Fibroblast of lung (primary cell): ENCODE data around the gene GPN1. TPM values are rescaled to one million over a fixed set of nuclear protein-coding genes. Genes with fewer than 3 reads are reported as not detected.

Source experiments
- DNase-seq, 2 donors: peaks; one replicate each; pipeline versions ENCODE4 v3.0.0 to v3.0.0-alpha.2; 2010; ENCODE audit warnings: low read depth in 2 of 2
- H2AFZ ChIP-seq: 2 replicates; pipeline ENCODE4 v1.5.1; 2012; ENCODE audit warnings: low read length, control low read depth, inconsistent platforms
- H3K27ac ChIP-seq: 2 replicates; pipeline ENCODE4 v1.5.1; 2011; ENCODE audit warnings: low read length, control low read depth; ENCODE audit not compliant: insufficient read depth
- H3K27me3 ChIP-seq: 2 replicates; pipeline ENCODE4 v1.5.1; 2011; ENCODE audit warnings: mild to moderate bottlenecking, low read length; ENCODE audit not compliant: control insufficient read depth, insufficient read depth
- H3K36me3 ChIP-seq: 2 replicates; pipeline ENCODE4 v1.5.1; 2011; ENCODE audit warnings: low read length; ENCODE audit not compliant: control insufficient read depth, insufficient read depth
- H3K4me1 ChIP-seq: 2 replicates; pipeline ENCODE4 v1.5.1; 2011; ENCODE audit warnings: low read length; ENCODE audit not compliant: control insufficient read depth, insufficient read depth; ENCODE audit errors: extremely low read depth
- H3K4me2 ChIP-seq: 2 replicates; pipeline ENCODE4 v1.5.1; 2011; ENCODE audit warnings: low read length, control low read depth; ENCODE audit not compliant: insufficient read depth; ENCODE audit errors: extremely low read depth
- H3K4me3 ChIP-seq, 4 experiments: fragments of 200-600 bp in 1 of 4; sonication (generic) in 1 of 4; replicated peaks in 1 of 4; 2 replicates each; pipeline ENCODE4 v1.5.1; 2011 to 2016; ENCODE audit warnings: low read length in 4 of 4, low read depth in 3 of 4, mild to moderate bottlenecking in 3 of 4, control low read depth in 2 of 4, inconsistent platforms in 1 of 4, mixed read lengths in 1 of 4; ENCODE audit not compliant: insufficient read depth in 1 of 4; ENCODE audit errors: control extremely low read depth in 1 of 4
- H3K79me2 ChIP-seq: 2 replicates; pipeline ENCODE4 v1.5.1; 2012; ENCODE audit warnings: mild to moderate bottlenecking, low read length, inconsistent platforms; ENCODE audit not compliant: control insufficient read depth, insufficient read depth
- H3K9ac ChIP-seq: 2 replicates; pipeline ENCODE4 v1.5.1; 2011; ENCODE audit warnings: mild to moderate bottlenecking, low read length, control low read depth; ENCODE audit not compliant: insufficient read depth
- H3K9me3 ChIP-seq: 2 replicates; pipeline ENCODE4 v1.5.1; 2012; ENCODE audit warnings: low read depth, low read length; ENCODE audit not compliant: control insufficient read depth, insufficient read depth
- H4K20me1 ChIP-seq: 2 replicates; pipeline ENCODE4 v1.5.1; 2011; ENCODE audit warnings: low read length; ENCODE audit not compliant: control insufficient read depth, insufficient read depth; ENCODE audit errors: extremely low read depth
- EZH2 ChIP-seq: IDR thresholded peaks from 2 replicates; pipeline ENCODE4 v1.5.1; 2012; ENCODE audit warnings: low read length, control low read depth, mild to moderate bottlenecking; ENCODE audit errors: missing control alignments
- polyA plus RNA-seq, 2 donors: library from polyadenylated mRNA; depleted of rRNA in 1 of 2; stranded (reverse) in 1 of 2; unstranded in 1 of 2; fragments of >200 nt; gene quantifications; 2 replicates each; pipeline ENCODE4 v1.2.1, GENCODE V29; 2011 to 2012; ENCODE audit warnings: missing spikeins in 1 of 2
- total RNA-seq: library from RNA; depleted of rRNA; stranded (reverse); fragments of >200 nt; gene quantifications from 2 replicates; pipeline ENCODE4 v1.2.1, GENCODE V29; 2014
- TF ChIP-seq, protein P1 (sequence below), 2 donors: IDR thresholded peaks in 1 of 2; conservative IDR thresholded peaks in 1 of 2; 1 replicate in 1 of 2; 2 replicates in 1 of 2; pipeline ENCODE4 v1.5.1; 2011 to 2012; ENCODE audit warnings: low read length in 2 of 2, control low read depth in 1 of 2, inconsistent platforms in 1 of 2, low read depth in 1 of 2, mild to moderate bottlenecking in 1 of 2

Gene GPN1
- total and polyA plus RNA-seq, 2 donors (not counting 1 experiment from before 2014, with no cell fraction given), result 34.5 to 60.9 TPM

DNA sequence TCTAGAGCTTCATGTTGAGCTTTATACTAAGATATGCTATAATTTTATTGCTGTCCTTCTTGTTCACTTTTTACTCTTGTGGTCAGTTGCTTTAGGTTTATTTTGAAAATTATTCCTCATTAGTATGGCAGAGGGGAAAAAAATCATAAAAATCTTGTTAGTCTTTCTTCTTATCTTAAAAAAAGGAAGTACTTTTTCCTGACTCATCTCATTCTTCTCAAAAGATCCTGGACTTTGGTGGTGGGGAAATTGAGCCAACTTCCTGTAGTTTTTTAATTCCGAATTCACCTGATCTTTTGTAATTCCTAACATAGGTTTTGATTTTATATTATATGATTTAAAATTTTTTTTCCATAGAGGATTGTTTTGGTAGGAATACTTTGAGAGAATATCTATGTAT lies 38.6 kb downstream of the GPN1 start:
- Histone ChIP-seq H3K27ac (no peak overlapping the region), H3K36me3 (peaks cover 2% of the 10 kb centered on the region)

DNA sequence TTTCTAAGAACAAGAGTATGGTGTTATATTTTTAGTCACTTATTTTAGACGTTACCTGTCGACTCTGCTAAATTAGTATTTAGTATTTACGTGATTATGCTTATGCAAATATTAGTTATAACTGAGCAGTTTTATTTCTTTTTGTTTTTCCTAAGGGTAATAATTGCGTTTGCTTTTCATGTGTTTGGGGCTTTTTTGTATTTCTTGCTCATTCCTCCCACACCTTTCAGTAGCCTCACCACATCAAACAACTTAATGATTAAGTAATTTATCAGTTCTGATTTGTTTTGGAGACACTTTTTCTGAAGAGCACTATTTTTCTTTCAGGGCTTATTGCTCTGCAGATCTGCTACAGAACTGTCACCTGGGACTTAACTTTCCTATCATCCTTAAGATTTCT lies 42.4 kb downstream of the GPN1 start:
- Histone ChIP-seq H3K4me3 (no peak overlapping the region), H3K36me3 (peaks cover 2% of the 10 kb centered on the region), H3K27me3 (no peaks in the 10 kb centered on the region), H3K9ac (no peak overlapping the region), H2AFZ (no peak overlapping the region), H3K4me1 (no peaks in the 10 kb centered on the region), H3K79me2 (no peaks in the 10 kb centered on the region), H3K4me2 (no peak overlapping the region), H4K20me1 (no peaks in the 10 kb centered on the region), H3K27ac (no peak overlapping the region), H3K9me3 (no peaks in the 10 kb centered on the region)
- no peak for TF ChIP-seq EZH2
- TF ChIP-seq, protein P1, sequence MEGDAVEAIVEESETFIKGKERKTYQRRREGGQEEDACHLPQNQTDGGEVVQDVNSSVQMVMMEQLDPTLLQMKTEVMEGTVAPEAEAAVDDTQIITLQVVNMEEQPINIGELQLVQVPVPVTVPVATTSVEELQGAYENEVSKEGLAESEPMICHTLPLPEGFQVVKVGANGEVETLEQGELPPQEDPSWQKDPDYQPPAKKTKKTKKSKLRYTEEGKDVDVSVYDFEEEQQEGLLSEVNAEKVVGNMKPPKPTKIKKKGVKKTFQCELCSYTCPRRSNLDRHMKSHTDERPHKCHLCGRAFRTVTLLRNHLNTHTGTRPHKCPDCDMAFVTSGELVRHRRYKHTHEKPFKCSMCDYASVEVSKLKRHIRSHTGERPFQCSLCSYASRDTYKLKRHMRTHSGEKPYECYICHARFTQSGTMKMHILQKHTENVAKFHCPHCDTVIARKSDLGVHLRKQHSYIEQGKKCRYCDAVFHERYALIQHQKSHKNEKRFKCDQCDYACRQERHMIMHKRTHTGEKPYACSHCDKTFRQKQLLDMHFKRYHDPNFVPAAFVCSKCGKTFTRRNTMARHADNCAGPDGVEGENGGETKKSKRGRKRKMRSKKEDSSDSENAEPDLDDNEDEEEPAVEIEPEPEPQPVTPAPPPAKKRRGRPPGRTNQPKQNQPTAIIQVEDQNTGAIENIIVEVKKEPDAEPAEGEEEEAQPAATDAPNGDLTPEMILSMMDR (conservative IDR thresholded peaks at IDR 0.05 in 1 of 2, IDR thresholded peaks at IDR 0.05 in 1 of 2; ENCODE audit: low read depth in 1 of 2, low read length in 2 of 2), result no peak
- DNase-seq, result no peak

More for the DNA sequence above, 38.6 kb downstream of the GPN1 start:
- TF ChIP-seq, protein P1 (conservative IDR thresholded peaks at IDR 0.05 in 1 of 2, IDR thresholded peaks at IDR 0.05 in 1 of 2; ENCODE audit: low read depth in 1 of 2, low read length in 2 of 2), result no peak
- no peak for TF ChIP-seq EZH2
- H3K27me3 ChIP-seq, result no peaks in the 10 kb centered on the region
- no peak overlapping the region for H2AFZ ChIP-seq
- H3K4me1 ChIP-seq, result peaks cover 8% of the 10 kb centered on the region
- peaks cover 29% of the 10 kb centered on the region for H3K79me2 ChIP-seq
- no peak for DNase-seq
- H3K4me2 ChIP-seq, result no peak overlapping the region
- no peaks in the 10 kb centered on the region for H3K9me3 ChIP-seq
- no peak overlapping the region for H3K9ac ChIP-seq
- no peak overlapping the region for H3K4me3 ChIP-seq
- H4K20me1 ChIP-seq, result no peaks in the 10 kb centered on the region

DNA sequence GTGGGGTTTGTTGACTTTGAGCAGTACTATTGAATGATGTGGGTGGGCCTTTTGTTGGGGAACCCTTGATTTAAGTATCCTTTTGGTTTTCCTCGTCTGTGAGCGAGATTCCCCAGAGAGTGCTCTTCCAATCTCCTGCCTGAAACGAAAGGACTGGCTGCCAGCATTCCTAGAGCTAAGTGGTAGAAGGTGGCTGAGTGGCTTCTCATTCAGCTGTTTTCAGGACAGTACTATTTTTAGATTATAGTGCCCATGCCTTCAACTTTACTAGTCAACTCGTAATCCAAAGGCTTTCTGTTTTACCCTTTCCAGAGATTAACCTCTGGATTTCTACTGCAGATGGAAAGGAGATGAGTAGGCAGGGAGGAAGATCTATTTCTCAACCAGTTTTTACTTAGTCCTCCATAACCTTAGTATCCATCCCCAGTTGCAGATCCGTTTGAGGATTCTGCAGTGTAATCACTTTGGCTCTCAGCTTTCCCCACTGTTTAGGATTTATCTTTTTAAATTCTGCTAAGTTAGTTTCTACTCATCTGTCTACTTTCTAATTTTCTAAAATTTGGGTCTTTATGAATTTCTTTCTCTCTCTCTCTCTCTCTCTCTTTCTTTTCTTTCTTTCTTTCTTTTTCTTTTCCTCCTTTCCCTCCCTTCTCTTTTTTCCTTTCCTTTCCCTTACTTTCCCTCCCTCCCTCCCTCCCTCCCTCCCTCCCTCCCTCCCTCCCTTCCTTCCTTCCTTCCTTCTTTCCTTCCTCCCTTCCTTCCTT lies 44.1 kb downstream of the GPN1 start:
- H3K4me3 ChIP-seq, result no peak overlapping the region
- no peaks in the 10 kb centered on the region for H3K9me3 ChIP-seq
- peaks cover 2% of the 10 kb centered on the region for H3K36me3 ChIP-seq
- no peaks in the 10 kb centered on the region for H3K4me1 ChIP-seq
- no peaks in the 10 kb centered on the region for H3K27me3 ChIP-seq
- no peak overlapping the region for H3K9ac ChIP-seq
- H3K79me2 ChIP-seq, result no peaks in the 10 kb centered on the region
- no peak overlapping the region for H2AFZ ChIP-seq
- H3K27ac ChIP-seq, result no peak overlapping the region
- no peak overlapping the region for H3K4me2 ChIP-seq
- H4K20me1 ChIP-seq, result no peaks in the 10 kb centered on the region
- no peak for TF ChIP-seq EZH2
- TF ChIP-seq, protein P1 (conservative IDR thresholded peaks at IDR 0.05 in 1 of 2, IDR thresholded peaks at IDR 0.05 in 1 of 2; ENCODE audit: low read depth in 1 of 2, low read length in 2 of 2), result no peak
- DNase-seq, result no peak
